Neural progenitor cell (in vitro differentiated cells): ENCODE results near the gene ACOT7.

Experiments used
- EZH2 ChIP-seq: fragments of 200-600 bp; sonication (generic); IDR thresholded peaks from 2 replicates; pipeline ENCODE4 v1.6.1; 2017; ENCODE audit warnings: antibody characterized with exemption, mild to moderate bottlenecking, moderate library complexity
- EZH2phosphoT487 ChIP-seq: fragments of 200-600 bp; sonication (generic); IDR thresholded peaks from 2 replicates; pipeline ENCODE4 v1.6.1; 2017; ENCODE audit warnings: antibody characterized with exemption
- TF ChIP-seq, protein P1 (sequence below): fragments of 200-600 bp; sonication (generic); IDR thresholded peaks from 2 replicates; pipeline ENCODE4 v1.5.1; 2017; ENCODE audit warnings: antibody characterized with exemption, mild to moderate bottlenecking

DNA sequence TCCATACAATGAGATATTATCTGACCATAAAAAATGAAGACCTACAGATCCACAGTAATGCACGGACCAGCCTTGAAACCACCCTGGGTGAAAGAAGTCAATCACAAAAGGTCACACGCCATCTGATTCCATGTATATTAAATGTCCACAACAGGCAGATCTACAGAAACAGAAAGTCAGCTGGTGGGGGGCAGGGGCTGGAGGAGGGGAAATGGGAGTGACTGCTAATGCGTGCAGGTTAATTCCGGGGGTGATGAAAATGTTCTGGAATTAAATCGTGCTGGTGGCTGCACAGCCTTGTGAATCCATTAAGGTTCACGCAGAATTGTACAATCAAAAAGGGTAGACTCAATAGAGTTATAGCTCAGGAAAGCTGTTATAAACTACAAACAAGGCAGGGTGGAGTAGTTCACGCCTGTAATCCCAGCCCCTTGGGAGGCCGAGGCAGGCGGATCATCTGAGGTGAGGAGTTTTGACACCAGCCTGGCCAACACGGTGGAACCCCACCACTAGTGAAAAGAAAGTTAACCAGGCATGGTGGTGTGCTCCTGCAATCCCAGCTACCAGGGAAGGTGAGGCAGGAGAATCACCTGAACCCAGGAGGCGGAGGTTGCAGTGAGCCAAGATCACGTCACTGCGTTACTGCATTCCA lies 32.3 kb downstream of the ACOT7 start:
- TF ChIP-seq, protein P1, sequence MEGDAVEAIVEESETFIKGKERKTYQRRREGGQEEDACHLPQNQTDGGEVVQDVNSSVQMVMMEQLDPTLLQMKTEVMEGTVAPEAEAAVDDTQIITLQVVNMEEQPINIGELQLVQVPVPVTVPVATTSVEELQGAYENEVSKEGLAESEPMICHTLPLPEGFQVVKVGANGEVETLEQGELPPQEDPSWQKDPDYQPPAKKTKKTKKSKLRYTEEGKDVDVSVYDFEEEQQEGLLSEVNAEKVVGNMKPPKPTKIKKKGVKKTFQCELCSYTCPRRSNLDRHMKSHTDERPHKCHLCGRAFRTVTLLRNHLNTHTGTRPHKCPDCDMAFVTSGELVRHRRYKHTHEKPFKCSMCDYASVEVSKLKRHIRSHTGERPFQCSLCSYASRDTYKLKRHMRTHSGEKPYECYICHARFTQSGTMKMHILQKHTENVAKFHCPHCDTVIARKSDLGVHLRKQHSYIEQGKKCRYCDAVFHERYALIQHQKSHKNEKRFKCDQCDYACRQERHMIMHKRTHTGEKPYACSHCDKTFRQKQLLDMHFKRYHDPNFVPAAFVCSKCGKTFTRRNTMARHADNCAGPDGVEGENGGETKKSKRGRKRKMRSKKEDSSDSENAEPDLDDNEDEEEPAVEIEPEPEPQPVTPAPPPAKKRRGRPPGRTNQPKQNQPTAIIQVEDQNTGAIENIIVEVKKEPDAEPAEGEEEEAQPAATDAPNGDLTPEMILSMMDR: no peak
- TF ChIP-seq EZH2phosphoT487 (no peak), EZH2 (no peak)
